Anterior cingulate cortex (tissue), 58 donors: Measurements from ENCODE around the gene CPLX4.
"Not testable (repeated sequence)": the region's sequence is repeated elsewhere in the genome, so short reads cannot be mapped to it uniquely, and the experiment has no call there.

Experiments used
- DNase-seq, 58 donors: peaks; one replicate each; lab custom pipeline; 2025; lab: John Stamatoyannopoulos, UW

Gene CPLX4

GRCh38 chr18:59272221-59272888, 46.1 kb downstream of the CPLX4 start:
- no peak for DNase-seq

- DNase-seq, result no peak
These were observed 46.7 kb downstream of the CPLX4 start for GRCh38 chr18:59271606-59272220.

GRCh38 chr18:59270689-59271257, 47.7 kb downstream of the CPLX4 start:
- no peak for DNase-seq

- DNase-seq, result no peak
These were observed 48.8 kb downstream of the CPLX4 start for GRCh38 chr18:59269563-59270119.

GRCh38 chr18:59268721-59269562, 49.5 kb downstream of the CPLX4 start:
- no peak for DNase-seq

- no peak for DNase-seq
These were observed 50.2 kb downstream of the CPLX4 start for GRCh38 chr18:59268127-59268720.

- DNase-seq, result no peak
These were observed 50.8 kb downstream of the CPLX4 start for GRCh38 chr18:59267503-59268126.

GRCh38 chr18:59266886-59267502, 51.5 kb downstream of the CPLX4 start:
- no peak for DNase-seq

GRCh38 chr18:59266459-59266858, 52.0 kb downstream of the CPLX4 start:
- DNase-seq, result no peak

GRCh38 chr18:59265974-59266369, 52.5 kb downstream of the CPLX4 start:
- DNase-seq, result no peak

- no peak for DNase-seq
These were observed 53.0 kb downstream of the CPLX4 start for GRCh38 chr18:59265246-59265973.

GRCh38 chr18:59264651-59265245, 53.7 kb downstream of the CPLX4 start:
- DNase-seq, result no peak

- DNase-seq, result no peak
These were observed 54.3 kb downstream of the CPLX4 start for GRCh38 chr18:59264121-59264571.

- no peak for DNase-seq
These were observed 54.8 kb downstream of the CPLX4 start for GRCh38 chr18:59263661-59264060.

GRCh38 chr18:59262243-59262642, 56.2 kb downstream of the CPLX4 start:
- DNase-seq, result not testable (repeated sequence)

- not testable (repeated sequence) for DNase-seq
These were observed 56.6 kb downstream of the CPLX4 start for GRCh38 chr18:59261842-59262241.

GRCh38 chr18:59255491-59255890, 63.0 kb downstream of the CPLX4 start:
- not testable (repeated sequence) for DNase-seq

- peak in 36 of 58 donors; percentile 2 to 71 (median 28) for DNase-seq
These were observed 69.2 kb downstream of the CPLX4 start for GRCh38 chr18:59249199-59249774.
